ENCODE results near the gene TEX51. TPM values are rescaled to one million over a fixed set of nuclear protein-coding genes. Genes with fewer than 3 reads are reported as not detected.

Gene TEX51
- polyA plus RNA-seq, 1 experiment = not detected

DNA sequence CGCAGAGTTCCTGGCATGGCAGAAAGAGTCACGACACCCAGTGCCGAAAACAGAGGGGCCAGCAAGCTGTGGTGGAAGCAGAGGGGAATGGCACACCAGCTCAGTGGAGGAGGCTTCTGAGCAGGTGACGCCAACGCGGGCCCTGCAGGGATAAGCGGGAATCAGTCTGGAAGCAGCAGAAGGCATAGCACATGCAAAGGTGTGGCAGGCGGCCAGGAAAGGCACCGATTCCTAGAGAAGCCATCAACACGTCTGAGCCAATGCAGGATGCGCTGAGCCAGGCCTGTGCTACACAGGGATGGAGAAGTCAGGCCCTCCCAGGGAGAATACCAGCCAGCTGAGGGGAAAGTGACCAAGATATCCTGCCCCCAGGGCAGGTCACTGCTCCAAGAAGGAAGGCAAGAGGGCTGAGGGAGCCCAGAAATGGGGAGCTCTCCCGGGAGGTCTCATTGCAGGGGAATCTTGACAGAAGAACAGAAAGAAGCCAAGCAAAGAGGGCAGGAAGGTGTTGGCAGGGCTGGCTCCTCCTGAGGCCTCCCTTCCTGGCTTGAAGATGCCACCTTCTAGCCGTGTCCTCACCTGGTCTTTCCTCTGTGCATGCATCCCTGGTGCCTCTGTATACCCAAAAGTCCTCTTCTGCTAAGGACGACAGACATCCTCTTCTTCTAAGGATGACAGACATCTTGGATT, 16.3 kb downstream of the TEX51 start:
- no peaks in the 10 kb centered on the region for H3K36me3 ChIP-seq (ENCODE audit: control insufficient read depth, insufficient read depth, low read length)
- ChIA-PET CTCF (interaction anchor here (1.1 kb wide), 1 partner anchor 9 kb away, joined by 3 read pairs; no protein-coding TSS in a partner anchor), POLR2A (no interaction called here)
- DNase-seq (ENCODE audit: low read depth) = no peak
- TF ChIP-seq, protein P1, sequence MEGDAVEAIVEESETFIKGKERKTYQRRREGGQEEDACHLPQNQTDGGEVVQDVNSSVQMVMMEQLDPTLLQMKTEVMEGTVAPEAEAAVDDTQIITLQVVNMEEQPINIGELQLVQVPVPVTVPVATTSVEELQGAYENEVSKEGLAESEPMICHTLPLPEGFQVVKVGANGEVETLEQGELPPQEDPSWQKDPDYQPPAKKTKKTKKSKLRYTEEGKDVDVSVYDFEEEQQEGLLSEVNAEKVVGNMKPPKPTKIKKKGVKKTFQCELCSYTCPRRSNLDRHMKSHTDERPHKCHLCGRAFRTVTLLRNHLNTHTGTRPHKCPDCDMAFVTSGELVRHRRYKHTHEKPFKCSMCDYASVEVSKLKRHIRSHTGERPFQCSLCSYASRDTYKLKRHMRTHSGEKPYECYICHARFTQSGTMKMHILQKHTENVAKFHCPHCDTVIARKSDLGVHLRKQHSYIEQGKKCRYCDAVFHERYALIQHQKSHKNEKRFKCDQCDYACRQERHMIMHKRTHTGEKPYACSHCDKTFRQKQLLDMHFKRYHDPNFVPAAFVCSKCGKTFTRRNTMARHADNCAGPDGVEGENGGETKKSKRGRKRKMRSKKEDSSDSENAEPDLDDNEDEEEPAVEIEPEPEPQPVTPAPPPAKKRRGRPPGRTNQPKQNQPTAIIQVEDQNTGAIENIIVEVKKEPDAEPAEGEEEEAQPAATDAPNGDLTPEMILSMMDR (IDR thresholded peaks at IDR 0.05; ENCODE audit: insufficient read depth, low read depth, low read length) = no peak
- no peaks in the 10 kb centered on the region for H3K27me3 ChIP-seq (ENCODE audit: control insufficient read depth, insufficient read depth, low read length)
- no peak overlapping the region for H3K4me3 ChIP-seq (ENCODE audit: low read depth, low read length)

DNA sequence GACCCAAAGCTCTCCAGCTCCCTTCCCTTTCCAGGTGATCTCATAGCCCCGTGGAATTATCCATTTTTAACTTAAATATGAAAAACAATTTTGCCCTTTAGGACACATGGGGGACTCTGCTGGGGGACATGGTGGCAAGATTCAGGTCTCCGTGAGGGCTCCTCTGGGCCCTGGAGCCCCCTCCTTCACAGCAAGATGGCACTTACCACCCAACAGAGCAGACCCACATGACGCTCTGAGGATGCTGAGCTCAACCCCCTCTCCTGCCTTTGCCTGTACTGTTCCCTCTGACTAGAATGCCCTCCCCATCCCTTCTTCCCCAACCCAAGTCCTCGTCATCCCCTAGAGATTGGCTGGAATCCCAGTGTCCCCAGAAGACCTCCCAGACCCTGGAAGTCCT, 17.2 kb downstream of the TEX51 start:
- H3K4me3 ChIP-seq (ENCODE audit: low read depth, low read length) = no peak overlapping the region
- TF ChIP-seq, protein P1 (IDR thresholded peaks at IDR 0.05; ENCODE audit: insufficient read depth, low read depth, low read length) = no peak
- no peak for DNase-seq (ENCODE audit: low read depth)
- ChIA-PET CTCF (no interaction called here), POLR2A (no interaction called here)
- H3K36me3 ChIP-seq (ENCODE audit: control insufficient read depth, insufficient read depth, low read length) = no peaks in the 10 kb centered on the region
- H3K27me3 ChIP-seq (ENCODE audit: control insufficient read depth, insufficient read depth, low read length) = no peaks in the 10 kb centered on the region

DNA sequence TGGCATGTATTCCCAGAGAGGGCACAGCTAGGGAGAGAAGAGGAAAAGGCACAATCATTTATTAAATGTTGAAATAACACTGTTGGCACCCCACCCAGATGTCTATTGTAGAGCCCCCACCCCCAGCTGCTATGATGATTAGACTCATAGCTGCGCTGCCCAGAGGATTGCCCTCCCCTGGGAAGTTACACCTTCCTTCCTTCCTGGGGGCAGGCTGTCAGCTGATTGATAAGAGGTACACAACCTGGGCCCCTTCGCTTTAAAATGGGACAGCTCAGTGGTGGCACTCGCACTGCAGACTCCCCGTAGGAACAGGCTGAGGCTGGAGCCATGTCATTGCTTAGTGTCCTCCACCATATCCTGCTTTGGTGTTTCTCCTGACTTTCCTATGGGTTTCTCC, 18.1 kb downstream of the TEX51 start:
- Histone ChIP-seq H3K36me3 (ENCODE audit: control insufficient read depth, insufficient read depth, low read length) (no peaks in the 10 kb centered on the region), H3K27me3 (ENCODE audit: control insufficient read depth, insufficient read depth, low read length) (no peaks in the 10 kb centered on the region), H3K4me3 (ENCODE audit: low read depth, low read length) (no peak overlapping the region)
- TF ChIP-seq, protein P1 (IDR thresholded peaks at IDR 0.05; ENCODE audit: insufficient read depth, low read depth, low read length) = no peak
- no peak for DNase-seq (ENCODE audit: low read depth)
- CTCF ChIA-PET = no interaction called here
- POLR2A ChIA-PET = no interaction called here

DNA sequence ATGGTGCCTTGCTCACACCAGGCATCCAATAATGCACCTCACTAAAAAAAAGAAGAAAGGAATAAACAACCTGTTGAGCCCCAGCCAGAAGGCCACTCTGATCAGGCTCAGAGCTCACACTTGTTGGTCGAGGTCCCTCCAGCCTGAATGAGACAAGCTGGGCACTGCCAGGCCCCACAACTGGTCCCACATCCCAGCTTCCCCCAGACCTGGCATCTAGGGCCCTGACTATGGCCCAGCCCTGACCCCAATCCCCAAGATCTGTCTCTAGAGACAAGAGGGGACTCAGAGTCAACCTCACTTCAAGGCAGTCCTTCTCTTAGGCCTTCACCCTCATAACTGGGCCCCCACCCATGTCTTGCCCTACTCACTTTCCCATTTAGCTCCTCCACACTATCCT, 22.4 kb downstream of the TEX51 start:
- TF ChIP-seq, protein P1 (IDR thresholded peaks at IDR 0.05; ENCODE audit: insufficient read depth, low read depth, low read length) = no peak
- POLR2A ChIA-PET = no interaction called here
- no peaks in the 10 kb centered on the region for H3K27me3 ChIP-seq (ENCODE audit: control insufficient read depth, insufficient read depth, low read length)
- CTCF ChIA-PET = no interaction called here
- no peak overlapping the region for H3K4me3 ChIP-seq (ENCODE audit: low read depth, low read length)
- DNase-seq (ENCODE audit: low read depth) = no peak
- H3K36me3 ChIP-seq (ENCODE audit: control insufficient read depth, insufficient read depth, low read length) = no peaks in the 10 kb centered on the region

DNA sequence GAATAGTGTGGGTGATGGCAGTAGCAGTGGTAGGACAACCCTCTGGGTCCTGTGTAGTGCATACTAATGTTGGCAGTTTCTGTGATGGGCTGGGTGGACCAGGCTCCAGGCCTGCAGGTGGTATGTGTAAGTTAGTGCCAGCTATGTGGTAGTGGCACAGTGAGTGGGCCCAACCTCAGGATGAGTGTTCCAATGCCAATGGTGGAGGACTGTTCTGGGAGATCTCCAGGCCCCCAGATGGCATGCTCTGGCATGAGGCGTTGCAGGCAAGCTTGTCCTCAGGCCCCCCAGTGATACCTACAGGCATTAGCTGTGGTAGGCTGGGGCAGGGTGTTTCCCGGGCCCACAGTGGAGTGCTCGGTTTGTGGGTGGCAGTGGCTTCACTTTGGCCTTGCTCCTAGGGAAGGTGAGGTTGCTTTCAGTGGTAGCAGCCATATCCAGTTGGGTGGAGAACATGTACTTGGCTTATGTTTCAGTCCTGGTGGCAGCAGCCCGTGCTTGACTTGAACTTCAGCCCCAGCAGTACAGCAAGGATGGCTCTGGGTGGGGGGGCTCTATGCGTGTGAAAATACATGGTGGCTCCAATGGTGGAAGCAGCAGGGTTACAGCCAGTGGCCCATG, 32.4 kb downstream of the TEX51 start:
- DNase-seq (ENCODE audit: low read depth) = no peak
- CTCF ChIA-PET = no interaction called here
- no peaks in the 10 kb centered on the region for H3K27me3 ChIP-seq (ENCODE audit: control insufficient read depth, insufficient read depth, low read length)
- POLR2A ChIA-PET = no interaction called here
- no peaks in the 10 kb centered on the region for H3K36me3 ChIP-seq (ENCODE audit: control insufficient read depth, insufficient read depth, low read length)
- TF ChIP-seq, protein P1 (IDR thresholded peaks at IDR 0.05; ENCODE audit: insufficient read depth, low read depth, low read length) = no peak
- H3K4me3 ChIP-seq (ENCODE audit: low read depth, low read length) = no peak overlapping the region

Data from BJ (cell line).